A549 (cell line): ENCODE results near the gene ZNF552. TPM values are rescaled to one million over a fixed set of nuclear protein-coding genes. Genes with fewer than 3 reads are reported as not detected.

ENCODE experiments used
- ATAC-seq, 2 experiments: fragments of 200-7000 bp in 1 of 2; fragments of >200 bp in 1 of 2; cut with Nextera tagmentation in 1 of 2; cut with Tn5 transposase in 1 of 2; 3 replicates each; pipeline versions ENCODE4 v1.8.0 to v1.9.1; 2018 to 2020; ENCODE audit warnings: mild to moderate bottlenecking in 1 of 2, moderate library complexity in 1 of 2
- CTCF ChIA-PET: fragments of 300-600 bp; sonication (Branson Sonifier 250); formaldehyde crosslinking; extraction: SDS; loops from one replicate; lab custom pipeline; 2021; ENCODE audit warnings: antibody characterized with exemption, inconsistent platforms; lab: Yijun Ruan, JAX
- POLR2A ChIA-PET: fragments of 350-600 bp; formaldehyde crosslinking; extraction: SDS; loops from one replicate; lab custom pipeline; 2021; ENCODE audit warnings: antibody characterized with exemption, inconsistent platforms; lab: Yijun Ruan, JAX
- DNase-seq, 2 experiments: peaks; one replicate each; pipeline versions ENCODE4 v3.0.0 to v3.0.0-alpha.2; 2011 to 2016; ENCODE audit warnings: low read depth in 1 of 2, low spot score in 1 of 2
- FAIRE-seq: peaks from 2 replicates; lab custom pipeline; 2011; peaks lifted over from hg19 to GRCh38; lab: Jason Lieb, UNC
- H3K27ac ChIP-seq, 2 experiments: fragments of >200 bp; sonication (Bioruptor Twin); formaldehyde crosslinking; 3 replicates each; pipeline ENCODE4 v1.5.1; 2016 to 2017
- H3K4me1 ChIP-seq: fragments of >200 bp; sonication (Bioruptor Twin); formaldehyde crosslinking; 3 replicates; pipeline ENCODE4 v1.6.1; 2016
- H3K4me2 ChIP-seq: fragments of >200 bp; sonication (Bioruptor Twin); formaldehyde crosslinking; 3 replicates; pipeline ENCODE4 v1.6.1; 2016
- H3K4me3 ChIP-seq: fragments of >200 bp; sonication (Bioruptor Twin); formaldehyde crosslinking; 3 replicates; pipeline ENCODE4 v1.5.1; 2016
- H3K9me3 ChIP-seq: fragments of >200 bp; sonication (Bioruptor Twin); formaldehyde crosslinking; 3 replicates; pipeline ENCODE4 v1.6.1; 2016
- ATOH8 ChIP-seq: fragments of 250-450 bp; sonication (Bioruptor Pico); IDR thresholded peaks from 2 replicates; pipeline ENCODE4 v1.5.0; 2020; ENCODE audit warnings: low read depth, mild to moderate bottlenecking, moderate library complexity
- BHLHE40 ChIP-seq: IDR thresholded peaks from 2 replicates; pipeline ENCODE4 v1.6.1; 2012; ENCODE audit warnings: low read depth, low read length, inconsistent platforms
- CBX2 ChIP-seq: fragments of 200-600 bp; sonication (generic); IDR thresholded peaks from 2 replicates; pipeline ENCODE4 v1.6.1; 2016; ENCODE audit warnings: low read depth, mild to moderate bottlenecking, borderline replicate concordance
- CEBPB ChIP-seq, 2 experiments: fragments of >200 bp in 1 of 2; sonication (Bioruptor Twin) in 1 of 2; formaldehyde crosslinking in 1 of 2; IDR thresholded peaks; 2 replicates each; pipeline ENCODE4 v1.6.1; 2012 to 2016
- CHD4 ChIP-seq: fragments of 200-600 bp; sonication (generic); IDR thresholded peaks from 2 replicates; pipeline ENCODE4 v1.6.1; 2016; ENCODE audit warnings: antibody characterized with exemption, mild to moderate bottlenecking, borderline replicate concordance
- E2F6 ChIP-seq: IDR thresholded peaks from 2 replicates; pipeline ENCODE4 v1.6.1; 2012; ENCODE audit warnings: low read depth, borderline replicate concordance
- EHF ChIP-seq: fragments of 250-450 bp; sonication (Bioruptor Pico); IDR thresholded peaks from 2 replicates; pipeline ENCODE4 v1.5.0; 2020; ENCODE audit warnings: mild to moderate bottlenecking
- EP300 ChIP-seq, 2 experiments: fragments of >200 bp; sonication (Bioruptor Twin); formaldehyde crosslinking; IDR thresholded peaks; 2 replicates in 1 of 2; 3 replicates in 1 of 2; pipeline ENCODE4 v1.6.1; 2016 to 2017
- ESRRA ChIP-seq: fragments of 150-350 bp; IDR thresholded peaks from 2 replicates; pipeline ENCODE4 v1.6.1; 2014; ENCODE audit warnings: mild to moderate bottlenecking, low read length, borderline replicate concordance
- FOSB ChIP-seq: fragments of 250-450 bp; sonication (Bioruptor Pico); IDR thresholded peaks from 2 replicates; pipeline ENCODE4 v1.5.0; 2020; ENCODE audit warnings: mild to moderate bottlenecking, moderate library complexity
- FOXS1 ChIP-seq: fragments of 250-450 bp; sonication (Bioruptor Pico); IDR thresholded peaks from 2 replicates; pipeline ENCODE4 v1.5.0; 2020; ENCODE audit warnings: mild to moderate bottlenecking, moderate library complexity
- GATA3 ChIP-seq: IDR thresholded peaks from 2 replicates; pipeline ENCODE4 v1.6.1; 2012; ENCODE audit warnings: borderline replicate concordance
- HDAC2 ChIP-seq: fragments of 200-600 bp; sonication (generic); IDR thresholded peaks from 2 replicates; pipeline ENCODE4 v1.6.1; 2016
- HES2 ChIP-seq: fragments of >200 bp; sonication (Bioruptor Twin); formaldehyde crosslinking; IDR thresholded peaks from 2 replicates; pipeline ENCODE4 v1.6.1; 2016
- HEYL ChIP-seq: fragments of 250-450 bp; sonication (Bioruptor Pico); IDR thresholded peaks from 2 replicates; pipeline ENCODE4 v1.8.0; 2021; ENCODE audit warnings: mild to moderate bottlenecking, moderate library complexity
- HOXA7 ChIP-seq: fragments of 250-450 bp; sonication (Bioruptor Pico); IDR thresholded peaks from 2 replicates; pipeline ENCODE4 v1.5.0; 2020; ENCODE audit warnings: mild to moderate bottlenecking, moderate library complexity
- HOXB5 ChIP-seq: fragments of 250-450 bp; sonication (Bioruptor Pico); IDR thresholded peaks from 2 replicates; pipeline ENCODE4 v1.5.0; 2020; ENCODE audit warnings: mild to moderate bottlenecking, moderate library complexity
- JUNB ChIP-seq: fragments of >200 bp; sonication (Bioruptor Twin); formaldehyde crosslinking; IDR thresholded peaks from 2 replicates; pipeline ENCODE4 v1.6.1; 2016
- MAFK ChIP-seq: fragments of 450-650 bp; IDR thresholded peaks from 2 replicates; pipeline ENCODE4 v1.6.1; 2014; ENCODE audit not compliant: partially characterized antibody
- NFE2L2 ChIP-seq: fragments of 150-350 bp; conservative IDR thresholded peaks from 2 replicates; pipeline ENCODE4 v1.6.1; 2014; ENCODE audit warnings: low read length
- POLR2AphosphoS2 ChIP-seq: conservative IDR thresholded peaks from 2 replicates; pipeline ENCODE4 v1.6.1; 2012; ENCODE audit warnings: low read length, improper control_type of control experiment, inconsistent platforms
- RAD21 ChIP-seq, 2 experiments: fragments of >200 bp in 1 of 2; sonication (Bioruptor Twin) in 1 of 2; formaldehyde crosslinking in 1 of 2; IDR thresholded peaks in 1 of 2; conservative IDR thresholded peaks in 1 of 2; 2 replicates in 1 of 2; 3 replicates in 1 of 2; pipeline ENCODE4 v1.6.1; 2012 to 2018; ENCODE audit warnings: inconsistent platforms in 1 of 2
- RARB ChIP-seq: fragments of 250-450 bp; sonication (Bioruptor Pico); IDR thresholded peaks from 2 replicates; pipeline ENCODE4 v1.8.0; 2021; ENCODE audit warnings: mild to moderate bottlenecking, moderate library complexity
- RCOR1 ChIP-seq: fragments of 150-350 bp; IDR thresholded peaks from 2 replicates; pipeline ENCODE4 v1.6.1; 2014; ENCODE audit warnings: antibody characterized with exemption, low read length, low read depth
- REST ChIP-seq: fragments of 200-600 bp; sonication (generic); IDR thresholded peaks from 2 replicates; pipeline ENCODE4 v1.6.1; 2016; ENCODE audit warnings: antibody characterized with exemption, mild to moderate bottlenecking, moderate library complexity
- RNF2 ChIP-seq: fragments of 200-600 bp; sonication (generic); IDR thresholded peaks from 2 replicates; pipeline ENCODE4 v1.6.1; 2016; ENCODE audit warnings: low read depth, mild to moderate bottlenecking, antibody characterized with exemption, moderate library complexity, borderline replicate concordance
- SMC3 ChIP-seq: fragments of >200 bp; sonication (Bioruptor Twin); formaldehyde crosslinking; IDR thresholded peaks from 3 replicates; pipeline ENCODE4 v1.6.1; 2018; ENCODE audit warnings: inconsistent platforms
- ZFP36 ChIP-seq: fragments of 450-650 bp; IDR thresholded peaks from 2 replicates; pipeline ENCODE4 v1.6.1; 2014; ENCODE audit warnings: borderline replicate concordance; ENCODE audit not compliant: partially characterized antibody
- ZSCAN20 ChIP-seq: fragments of 250-450 bp; sonication (Bioruptor Pico); IDR thresholded peaks from 2 replicates; pipeline ENCODE4 v1.8.0; 2022; ENCODE audit warnings: mild to moderate bottlenecking, moderate library complexity
- WGBS: methylation state at CpG from one replicate; pipeline ENCODE4 v1.1.6; 2017; ENCODE audit errors: missing lambda C conversion rate; 5-methylcytosine and 5-hydroxymethylcytosine counted together
- polyA plus RNA-seq, 4 experiments: library from polyadenylated mRNA; depleted of rRNA in 3 of 4; stranded (reverse); fragments of >200 nt; fragmentation: RNase III in 1 of 4; extraction: RNeasy Plus Mini Kit Qiagen cat#74134 plus additional on column Dnase treatment in 1 of 4; gene quantifications; 2 replicates in 3 of 4; 3 replicates in 1 of 4; pipeline ENCODE4 v1.2.3, GENCODE V29; 2011 to 2017

ZNF552 gene
- polyA plus RNA-seq, 2 of the 4 experiments (the other 2 are of a cell fraction) = 5.7 to 7.2 TPM

DNA sequence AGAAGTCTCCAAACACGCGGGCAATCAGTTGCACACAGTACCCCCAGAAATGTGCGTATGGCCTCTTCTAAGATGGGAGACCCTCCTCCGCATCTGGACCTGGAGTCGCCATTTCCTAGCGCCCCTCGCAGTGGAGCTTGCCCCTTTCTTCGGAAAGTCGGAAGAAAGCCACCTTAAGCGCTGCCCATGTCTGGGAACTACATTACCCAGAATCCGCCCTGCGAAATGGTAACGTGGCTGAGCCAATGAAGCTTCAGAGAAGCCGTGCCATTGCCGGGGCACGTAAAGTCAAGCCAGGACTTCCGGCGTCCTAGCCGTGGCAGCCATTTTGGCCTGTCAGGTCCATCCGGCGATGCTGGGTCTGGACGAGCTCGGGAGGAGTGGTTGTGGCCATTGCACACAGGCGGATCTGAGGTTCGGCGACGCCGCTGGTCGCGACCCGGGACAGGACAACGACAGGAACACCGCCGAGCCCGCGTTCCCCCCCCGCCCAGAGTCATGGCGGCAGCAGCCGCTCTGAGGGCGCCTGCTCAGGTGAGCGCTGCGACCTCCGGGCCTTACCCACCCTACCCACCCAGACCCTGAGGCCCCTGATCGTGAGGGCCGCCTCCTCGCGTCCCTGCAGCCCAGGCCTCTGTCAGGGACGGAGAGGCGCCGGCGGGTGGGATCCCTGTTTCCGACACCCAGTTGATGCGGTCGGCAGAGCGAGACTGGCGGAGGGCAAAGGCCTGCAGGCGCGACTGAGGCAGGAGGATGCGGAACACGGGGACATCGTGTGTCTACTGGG is 45.2 kb downstream of the ZNF552 start, which contains the start of gene ZNF586 (continued):
- TF ChIP-seq REST (no peak), CHD4 (no peak), CEBPB (IDR thresholded peaks at IDR 0.05) (no peak), HOXA7 (CRISPR knock-in tag) (no peak), JUNB (no peak), POLR2AphosphoS2 (no peak), ZFP36 (no peak), HEYL (CRISPR knock-in tag) (no peak), GATA3 (0 out of 2 replicates have a peak, but pooled peaks have one; percentile 22), EHF (CRISPR knock-in tag) (no peak), HES2 (no peak), CBX2 (no peak), FOSB (CRISPR knock-in tag) (no peak), RAD21 (conservative IDR thresholded peaks at IDR 0.05 in 1 of 2, IDR thresholded peaks at IDR 0.05 in 1 of 2) (no peak), RCOR1 (no peak), BHLHE40 (no peak), MAFK (no peak), RARB (CRISPR knock-in tag) (no peak), HOXB5 (CRISPR knock-in tag) (no peak), SMC3 (no peak), FOXS1 (CRISPR knock-in tag) (no peak), EP300 (IDR thresholded peaks at IDR 0.05) (no peak), ZSCAN20 (CRISPR knock-in tag) (no peak), NFE2L2 (no peak), ESRRA (no peak), ATOH8 (CRISPR knock-in tag) (no peak)

DNA sequence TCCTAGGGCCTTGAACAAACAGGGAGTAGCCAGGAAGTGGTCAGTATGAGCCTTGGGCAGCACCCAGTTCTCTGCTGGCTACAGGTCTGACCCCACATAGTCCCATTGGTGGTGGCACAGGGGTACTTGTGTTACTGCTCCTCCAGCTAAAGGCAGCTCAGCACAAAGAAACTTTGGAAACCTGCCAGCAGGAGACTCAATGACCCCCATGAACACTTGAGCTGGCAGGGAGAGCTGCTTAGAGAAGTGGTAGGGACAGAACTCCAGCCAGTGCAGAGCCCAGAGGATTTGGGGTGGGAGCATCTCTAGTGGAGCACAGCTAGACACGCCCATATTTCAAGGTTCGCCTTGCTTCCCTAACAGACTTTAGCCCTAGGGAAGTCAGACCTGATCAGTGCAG is 55.6 kb downstream of the ZNF552 start:
- ChIA-PET POLR2A (no interaction called here), CTCF (interaction anchor here (1.0 kb wide), 1 partner anchor 12 kb away, joined by 3 read pairs; the partner anchor contains the start of gene ZNF776)
- H3K4me3 ChIP-seq = no peak overlapping the region
- ATAC-seq = no peak
- FAIRE-seq = no peak
- no peak overlapping the region for H3K27ac ChIP-seq
- H3K4me1 ChIP-seq = no peaks in the 10 kb centered on the region
- no peak for DNase-seq
- 95% methylated on average over 2 of the region's 2 CpGs for WGBS
- H3K4me2 ChIP-seq = no peak overlapping the region
- H3K9me3 ChIP-seq = peaks cover 94% of the 10 kb centered on the region
- no peak for TF ChIP-seq ATOH8 (CRISPR knock-in tag)
- TF ChIP-seq MAFK = no peak
- no peak for TF ChIP-seq RNF2
- no peak for TF ChIP-seq CBX2
- TF ChIP-seq REST = no peak
- TF ChIP-seq JUNB = no peak
- TF ChIP-seq HDAC2 = no peak
- TF ChIP-seq E2F6 = no peak
- no peak for TF ChIP-seq CHD4
- no peak for TF ChIP-seq ZFP36
- no peak for TF ChIP-seq POLR2AphosphoS2
